GM18951 (cell line): Measurements from ENCODE around the gene RNF227.

Experiments used
- POLR2A ChIP-seq: IDR thresholded peaks from 4 replicates; pipeline ENCODE4 v1.6.1; 2011; ENCODE audit warnings: mild to moderate bottlenecking; ENCODE audit not compliant: insufficient read length, insufficient read depth; ENCODE audit errors: extremely low read depth
- in situ Hi-C: fragments of 300-500 bp; cut with MboI; formaldehyde crosslinking; loops from one replicate; pipeline ENCODE4 v1.12.0; 2022; ENCODE audit warnings: low sequenced_read_pairs, mixed read lengths, inconsistent platforms; ENCODE audit not compliant: unreplicated experiment

Gene RNF227

DNA sequence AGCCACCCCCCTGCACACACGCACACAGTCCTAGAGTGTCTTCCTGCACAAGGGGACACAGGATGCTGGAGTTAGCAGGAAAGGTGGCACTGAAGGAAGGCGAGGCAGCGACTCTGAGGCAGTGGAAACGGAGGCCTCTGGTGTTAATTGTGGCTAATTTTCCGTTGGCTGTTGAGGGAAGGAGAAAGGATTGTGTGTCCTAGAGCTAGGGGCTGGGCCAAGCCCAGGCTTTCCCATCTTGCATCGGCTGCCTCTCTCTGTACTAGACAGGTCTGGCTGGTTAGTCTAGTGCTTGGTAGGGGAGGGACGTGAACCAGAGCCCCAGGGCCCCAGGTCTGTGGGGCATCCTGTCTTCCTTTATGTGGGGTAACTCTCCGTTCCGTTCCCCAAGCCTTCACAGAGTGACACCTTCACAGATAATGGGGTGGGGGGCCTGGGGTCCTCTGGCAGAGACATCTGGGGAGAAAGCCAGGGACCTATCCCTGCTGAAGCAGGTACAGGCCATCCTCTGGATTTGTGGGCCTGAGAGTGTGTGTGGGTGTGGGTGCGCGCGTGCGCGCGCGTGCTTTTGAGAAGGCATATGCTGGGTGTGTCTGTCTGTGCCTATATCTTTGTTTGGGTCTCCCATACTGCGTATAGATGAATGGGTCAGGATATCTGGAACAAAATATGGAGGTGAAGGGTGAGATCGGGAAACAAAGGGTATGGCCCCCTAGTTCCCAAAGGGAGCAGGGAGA is 27.7 kb downstream of the RNF227 start, which contains the start of gene CHD3:
CHD3 (plus strand) TSS at position 606 of the 737 bp plus-strand sequence. CDS start 212 bp downstream, outside the sequence.
- TF ChIP-seq POLR2A, result no peak
- in situ Hi-C loops, result no loop called here

DNA sequence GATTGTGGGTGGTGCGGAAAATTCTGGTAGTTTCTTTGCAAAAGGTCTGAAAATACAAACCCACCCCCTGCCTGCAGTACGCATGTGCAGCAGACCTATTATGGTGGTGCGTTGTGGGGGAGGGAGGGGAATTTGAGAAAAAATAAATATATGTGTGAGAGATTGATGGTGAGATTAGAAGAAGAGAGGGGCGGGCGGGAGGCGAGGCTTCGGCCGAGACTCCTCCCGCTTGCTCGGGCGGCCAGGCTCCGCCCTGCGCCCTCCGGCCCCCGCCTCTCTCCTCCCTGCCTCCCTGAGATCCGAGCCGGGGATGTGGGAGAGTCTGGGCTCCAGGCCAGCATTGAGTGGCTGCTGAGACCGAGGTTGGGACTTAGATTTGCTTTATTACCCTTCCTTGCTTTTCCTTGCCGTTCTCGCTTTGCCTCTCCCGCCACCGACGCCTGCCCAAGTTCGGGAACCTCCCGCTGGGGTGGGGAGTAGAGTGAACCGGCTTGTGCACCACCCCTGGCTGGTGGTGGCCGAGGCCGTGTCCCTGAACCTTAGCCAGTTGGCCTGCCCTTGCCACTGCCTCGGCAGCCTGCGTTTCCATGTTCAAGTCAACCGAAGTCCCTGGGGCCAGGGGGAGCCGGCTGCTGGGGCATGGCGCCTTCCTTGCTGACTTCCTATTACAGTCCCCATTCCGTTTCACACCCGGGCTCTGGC is 28.5 kb downstream of the RNF227 start:
- peak; percentile 62 for TF ChIP-seq POLR2A
- in situ Hi-C loops, result no loop called here

- in situ Hi-C loops, result no loop called here
These were observed 29.0 kb downstream of the RNF227 start for GRCh38 chr17:7887038-7887481.

DNA sequence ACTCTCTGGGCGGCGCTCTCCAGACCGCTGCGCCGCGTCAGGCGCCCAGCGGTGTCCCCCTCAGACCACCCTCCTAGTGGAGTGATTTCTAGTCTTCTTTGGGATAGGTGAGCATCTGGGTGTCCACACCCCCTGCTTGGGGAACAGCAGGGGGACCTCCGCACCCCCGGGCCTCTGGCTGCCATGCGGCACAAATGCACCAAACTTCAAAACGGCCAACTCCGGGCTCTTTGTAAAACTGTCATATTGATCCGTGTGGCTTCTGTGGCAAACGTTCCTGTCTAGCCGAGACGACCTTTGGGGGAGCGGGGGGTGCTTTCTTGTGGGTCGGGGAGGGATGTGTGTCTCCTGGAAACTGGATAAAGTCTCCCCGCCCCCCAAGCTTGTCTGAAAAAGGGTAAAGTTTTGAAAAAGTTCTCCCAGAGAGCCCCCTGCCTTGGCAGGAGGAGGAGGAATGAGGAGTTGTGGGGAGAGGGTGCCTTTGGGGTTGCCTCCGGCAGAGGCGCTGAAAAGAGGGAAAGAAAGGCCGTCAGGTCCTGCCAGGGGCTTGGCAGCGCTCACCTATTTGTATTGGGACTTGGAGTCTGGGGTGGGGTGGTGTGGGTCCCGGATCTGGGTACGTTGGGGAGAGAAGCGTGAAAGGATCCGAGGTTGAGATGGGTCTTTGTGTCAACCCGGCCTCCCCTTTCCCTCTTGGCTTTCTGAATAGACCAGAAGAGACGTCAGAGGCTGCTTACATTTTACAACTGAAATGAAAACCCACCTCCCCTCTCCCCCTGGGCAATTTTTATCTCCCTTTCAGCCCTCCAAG is 29.7 kb downstream of the RNF227 start:
- in situ Hi-C loops, result no loop called here

More at GRCh38 chr17:7887038-7887481, 29.0 kb downstream of the RNF227 start:
- TF ChIP-seq POLR2A, result no peak

DNA sequence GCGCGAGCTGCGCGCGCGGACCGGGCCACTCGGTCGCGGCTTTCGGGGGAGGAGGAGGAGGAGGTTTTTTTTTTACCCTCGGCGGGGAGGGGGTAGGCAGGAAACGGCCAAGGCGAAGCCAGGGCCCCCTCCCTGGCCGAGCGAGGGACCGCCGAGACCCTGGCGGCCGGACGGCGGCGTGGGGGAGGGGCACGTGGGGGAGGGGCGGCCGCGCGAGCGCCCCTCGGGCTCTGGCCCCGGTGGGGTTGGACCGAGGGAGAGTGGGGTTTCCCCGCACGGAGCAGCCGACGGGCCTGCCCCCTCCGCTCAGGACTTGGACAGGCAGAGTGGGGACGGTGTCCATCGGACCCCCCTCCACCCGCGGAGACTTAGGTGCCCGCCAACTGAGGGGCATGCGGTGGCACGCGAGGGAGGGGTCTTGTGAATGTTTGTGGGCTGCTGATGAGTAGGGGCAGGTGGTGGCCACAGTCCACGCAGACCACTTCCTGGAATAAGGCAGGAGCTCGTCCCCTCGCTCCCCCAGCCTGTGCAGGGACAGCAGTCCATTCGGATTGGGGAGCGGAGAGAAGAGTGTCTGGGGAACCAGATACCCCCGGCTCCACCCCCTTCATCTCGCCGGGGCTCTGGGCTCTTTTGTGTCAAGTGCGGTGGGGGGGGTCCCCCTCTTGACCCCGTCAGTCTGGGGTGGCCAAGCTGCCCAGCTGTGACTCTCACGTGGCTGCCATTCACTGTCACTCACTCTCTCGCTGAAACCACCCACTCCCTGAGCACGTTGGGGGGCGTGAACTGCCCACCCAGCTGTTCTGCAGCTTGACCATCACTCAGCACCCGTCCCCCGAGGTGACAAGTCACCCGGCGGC is 30.5 kb downstream of the RNF227 start:
- peak; percentile 65 for TF ChIP-seq POLR2A
- in situ Hi-C loops, result no loop called here

More for the DNA sequence above, 29.7 kb downstream of the RNF227 start:
- TF ChIP-seq POLR2A, result no peak

DNA sequence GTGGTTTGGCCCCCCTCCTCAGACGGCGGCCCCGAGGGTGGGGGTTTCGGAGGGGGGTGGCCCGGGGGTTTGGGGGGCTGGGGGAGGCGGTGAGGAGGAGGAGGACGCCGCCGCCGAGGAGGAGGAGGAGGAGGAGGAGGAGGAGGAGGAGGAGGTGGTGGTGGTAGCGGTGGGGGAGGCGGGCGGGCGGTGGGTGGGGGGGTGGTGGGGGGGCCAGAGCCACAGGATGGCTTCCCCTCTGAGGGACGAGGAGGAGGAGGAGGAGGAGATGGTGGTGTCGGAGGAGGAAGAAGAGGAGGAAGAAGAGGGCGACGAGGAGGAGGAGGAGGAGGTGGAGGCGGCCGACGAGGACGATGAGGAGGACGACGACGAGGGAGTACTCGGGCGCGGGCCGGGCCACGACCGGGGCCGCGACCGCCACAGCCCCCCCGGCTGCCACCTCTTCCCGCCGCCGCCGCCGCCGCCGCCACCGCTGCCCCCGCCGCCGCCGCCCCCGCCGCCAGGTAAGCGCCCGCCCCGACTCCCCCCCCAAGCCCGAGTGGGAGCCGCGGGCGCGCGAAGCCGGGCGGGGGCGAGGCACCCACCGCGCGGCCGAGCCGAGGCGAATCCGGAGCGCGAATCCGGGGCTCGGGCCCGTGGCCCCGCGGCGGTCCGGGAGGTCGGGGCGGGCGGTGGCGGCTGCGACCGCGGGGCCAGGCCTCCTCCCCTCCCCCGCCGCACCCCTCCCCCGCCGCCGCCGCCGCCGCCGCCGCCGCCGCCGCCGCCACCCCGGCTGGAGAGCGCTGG is 31.3 kb downstream of the RNF227 start:
- in situ Hi-C loops, result no loop called here

GRCh38 chr17:7883781-7884386 is 32.2 kb downstream of the RNF227 start:
- in situ Hi-C loops, result no loop called here
- no peak for TF ChIP-seq POLR2A

More for the DNA sequence above, 31.3 kb downstream of the RNF227 start:
- no peak for TF ChIP-seq POLR2A

DNA sequence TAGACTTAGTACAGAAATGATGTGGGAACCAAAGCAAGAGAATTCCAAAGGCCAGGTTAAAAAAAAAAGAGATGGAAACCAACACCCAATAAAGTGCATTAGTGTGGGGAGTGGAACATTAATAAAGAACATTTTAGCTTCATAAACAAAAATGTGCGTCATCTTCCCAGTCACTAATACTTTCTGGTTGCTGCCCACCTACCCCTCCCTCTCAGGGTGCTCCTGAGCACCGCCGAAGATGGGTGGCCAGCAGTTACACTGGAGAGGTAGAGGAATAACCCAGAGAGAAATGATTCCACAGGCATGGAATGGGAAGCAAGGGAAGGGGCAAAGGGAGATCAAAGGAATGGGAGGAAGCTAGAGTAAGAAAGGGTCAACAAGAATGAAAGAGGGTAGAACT is 33.5 kb downstream of the RNF227 start:
- in situ Hi-C loops, result no loop called here
- TF ChIP-seq POLR2A, result no peak

GRCh38 chr17:7882068-7882467 is 34.0 kb downstream of the RNF227 start:
- peak; percentile 29 for TF ChIP-seq POLR2A
- in situ Hi-C loops, result no loop called here

GRCh38 chr17:7881276-7882054 is 34.6 kb downstream of the RNF227 start:
- in situ Hi-C loops, result no loop called here
- no peak for TF ChIP-seq POLR2A
